ENCODE results near the gene RGP1. TPM values are rescaled to one million over a fixed set of nuclear protein-coding genes. Genes with fewer than 3 reads are reported as not detected.

The RGP1 gene
- total RNA-seq, 4 donors from 2014 or later = 16.5 to 44.4 (median 38.3) TPM

DNA sequence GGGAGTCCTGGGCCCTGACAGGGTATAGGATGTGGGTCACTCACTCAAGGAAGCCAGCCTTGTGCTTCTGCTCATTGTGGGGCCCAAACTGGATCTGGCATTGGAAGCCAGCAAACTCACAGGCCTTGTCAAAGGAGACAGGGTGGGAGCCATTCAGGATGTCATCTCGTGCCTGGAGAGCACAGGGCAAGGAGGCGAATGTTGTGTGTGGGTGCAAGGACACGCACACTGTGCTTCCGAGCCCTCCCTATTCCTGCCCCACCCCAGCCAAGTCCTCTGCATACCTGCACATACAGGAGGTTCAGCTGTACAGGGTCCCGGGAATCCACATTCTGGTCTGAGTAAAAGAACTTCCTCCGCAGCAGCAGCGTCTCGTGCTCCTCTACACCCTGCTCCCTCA lies 25.2 kb upstream of the RGP1 start:
- peak in 1 of 3 donors; percentile 37 for DNase-seq
- Histone ChIP-seq H3K27me3 (no peaks in the 10 kb centered on the region), H3K27ac (no peak overlapping the region), H3K36me3 (peaks cover 0 to 70% (median 9%) of the 10 kb centered on the region in 3 donors), H3K9me3 (no peaks in the 10 kb centered on the region), H3K4me3 (no peak overlapping the region), H3K4me1 (peaks cover 3 to 35% (median 14%) of the 10 kb centered on the region in 4 donors)
- no peak for TF ChIP-seq POLR2A (IDR thresholded peaks at IDR 0.05)
- TF ChIP-seq, protein P1, sequence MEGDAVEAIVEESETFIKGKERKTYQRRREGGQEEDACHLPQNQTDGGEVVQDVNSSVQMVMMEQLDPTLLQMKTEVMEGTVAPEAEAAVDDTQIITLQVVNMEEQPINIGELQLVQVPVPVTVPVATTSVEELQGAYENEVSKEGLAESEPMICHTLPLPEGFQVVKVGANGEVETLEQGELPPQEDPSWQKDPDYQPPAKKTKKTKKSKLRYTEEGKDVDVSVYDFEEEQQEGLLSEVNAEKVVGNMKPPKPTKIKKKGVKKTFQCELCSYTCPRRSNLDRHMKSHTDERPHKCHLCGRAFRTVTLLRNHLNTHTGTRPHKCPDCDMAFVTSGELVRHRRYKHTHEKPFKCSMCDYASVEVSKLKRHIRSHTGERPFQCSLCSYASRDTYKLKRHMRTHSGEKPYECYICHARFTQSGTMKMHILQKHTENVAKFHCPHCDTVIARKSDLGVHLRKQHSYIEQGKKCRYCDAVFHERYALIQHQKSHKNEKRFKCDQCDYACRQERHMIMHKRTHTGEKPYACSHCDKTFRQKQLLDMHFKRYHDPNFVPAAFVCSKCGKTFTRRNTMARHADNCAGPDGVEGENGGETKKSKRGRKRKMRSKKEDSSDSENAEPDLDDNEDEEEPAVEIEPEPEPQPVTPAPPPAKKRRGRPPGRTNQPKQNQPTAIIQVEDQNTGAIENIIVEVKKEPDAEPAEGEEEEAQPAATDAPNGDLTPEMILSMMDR (IDR thresholded peaks at IDR 0.05) = no peak

DNA sequence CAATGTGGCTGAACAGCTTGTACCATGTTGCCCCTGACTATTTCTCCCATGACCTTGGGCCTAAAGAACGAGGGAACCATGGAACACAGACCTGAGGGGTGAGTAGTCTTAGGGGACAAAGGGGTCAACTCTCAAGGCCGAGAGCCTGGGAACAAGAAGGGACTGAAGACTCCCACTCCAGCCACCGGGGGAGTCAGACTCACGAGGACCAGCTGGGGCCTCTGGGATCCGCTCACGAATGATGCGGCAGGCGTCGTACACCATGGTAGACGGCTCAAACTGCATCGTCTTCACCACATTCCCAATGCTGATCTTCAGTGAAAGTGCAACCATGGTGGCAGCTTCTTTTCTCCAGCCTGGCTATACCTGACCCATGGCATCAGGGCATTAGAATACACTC lies 23.7 kb upstream of the RGP1 start:
- no peak for DNase-seq
- no peak for TF ChIP-seq POLR2A (IDR thresholded peaks at IDR 0.05)
- TF ChIP-seq, protein P1 (IDR thresholded peaks at IDR 0.05) = no peak
- H3K4me1 ChIP-seq = peaks cover 6 to 49% (median 24%) of the 10 kb centered on the region in 4 donors
- H3K36me3 ChIP-seq = peaks cover 0 to 55% (median under 1%) of the 10 kb centered on the region in 3 donors
- no peaks in the 10 kb centered on the region for H3K27me3 ChIP-seq
- H3K9me3 ChIP-seq = no peaks in the 10 kb centered on the region
- peak overlapping the region in 1 of 4 donors; percentile 97 for H3K27ac ChIP-seq
- no peak overlapping the region for H3K4me3 ChIP-seq

DNA sequence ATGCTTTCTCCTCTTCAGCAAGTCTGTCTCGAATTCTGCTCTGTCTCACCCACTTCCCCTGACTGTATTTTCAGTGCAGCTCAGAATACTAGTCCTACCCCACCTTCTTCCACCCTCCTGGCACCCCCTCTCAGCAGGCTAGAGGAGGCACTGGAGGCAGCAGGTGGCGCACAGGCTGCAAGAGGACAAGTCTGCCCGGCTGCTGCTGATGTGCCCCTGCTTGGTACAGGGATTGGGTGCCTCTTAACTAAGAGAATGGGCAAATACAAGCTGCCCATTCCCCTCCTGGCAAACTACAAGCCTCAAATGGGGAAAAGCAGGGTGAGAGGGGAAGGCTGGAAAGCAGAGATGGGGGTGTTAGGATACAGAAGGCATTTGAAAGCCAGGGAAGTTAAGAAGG lies 22.2 kb upstream of the RGP1 start:
- Histone ChIP-seq H3K4me1 (peaks cover 6 to 58% (median 28%) of the 10 kb centered on the region in 4 donors), H3K9me3 (no peaks in the 10 kb centered on the region), H3K27me3 (no peaks in the 10 kb centered on the region), H3K27ac (peak overlapping the region; percentile 94 to 100 (median 96)), H3K36me3 (peaks cover 0 to 39% (median 0%) of the 10 kb centered on the region in 3 donors), H3K4me3 (no peak overlapping the region)
- no peak for TF ChIP-seq POLR2A (IDR thresholded peaks at IDR 0.05)
- TF ChIP-seq, protein P1 (IDR thresholded peaks at IDR 0.05) = peak in 3 of 6 experiments; percentile 26 to 40 (median 31)
- peak; percentile 50 to 72 (median 62) for DNase-seq

DNA sequence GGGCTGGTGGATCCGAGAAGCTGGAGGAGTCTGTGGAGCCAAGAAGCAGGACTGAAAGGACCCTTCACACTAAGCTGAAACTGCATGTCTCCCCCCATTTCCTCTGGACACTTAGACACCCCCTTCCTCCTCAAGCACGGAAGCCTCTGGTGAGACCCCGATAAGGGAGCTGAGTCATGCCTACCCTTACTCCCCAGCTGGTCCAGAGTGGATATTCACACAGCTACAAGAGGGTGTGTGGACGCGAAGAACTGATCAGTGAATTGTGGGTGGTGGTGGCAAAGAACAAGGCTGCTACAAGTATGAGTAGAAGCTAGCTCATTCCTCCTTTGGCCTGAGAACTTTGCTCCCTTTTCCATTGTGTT lies 21.4 kb upstream of the RGP1 start:
- DNase-seq = peak in 1 of 3 donors; percentile 32
- H3K4me1 ChIP-seq = peaks cover 6 to 58% (median 28%) of the 10 kb centered on the region in 4 donors

DNA sequence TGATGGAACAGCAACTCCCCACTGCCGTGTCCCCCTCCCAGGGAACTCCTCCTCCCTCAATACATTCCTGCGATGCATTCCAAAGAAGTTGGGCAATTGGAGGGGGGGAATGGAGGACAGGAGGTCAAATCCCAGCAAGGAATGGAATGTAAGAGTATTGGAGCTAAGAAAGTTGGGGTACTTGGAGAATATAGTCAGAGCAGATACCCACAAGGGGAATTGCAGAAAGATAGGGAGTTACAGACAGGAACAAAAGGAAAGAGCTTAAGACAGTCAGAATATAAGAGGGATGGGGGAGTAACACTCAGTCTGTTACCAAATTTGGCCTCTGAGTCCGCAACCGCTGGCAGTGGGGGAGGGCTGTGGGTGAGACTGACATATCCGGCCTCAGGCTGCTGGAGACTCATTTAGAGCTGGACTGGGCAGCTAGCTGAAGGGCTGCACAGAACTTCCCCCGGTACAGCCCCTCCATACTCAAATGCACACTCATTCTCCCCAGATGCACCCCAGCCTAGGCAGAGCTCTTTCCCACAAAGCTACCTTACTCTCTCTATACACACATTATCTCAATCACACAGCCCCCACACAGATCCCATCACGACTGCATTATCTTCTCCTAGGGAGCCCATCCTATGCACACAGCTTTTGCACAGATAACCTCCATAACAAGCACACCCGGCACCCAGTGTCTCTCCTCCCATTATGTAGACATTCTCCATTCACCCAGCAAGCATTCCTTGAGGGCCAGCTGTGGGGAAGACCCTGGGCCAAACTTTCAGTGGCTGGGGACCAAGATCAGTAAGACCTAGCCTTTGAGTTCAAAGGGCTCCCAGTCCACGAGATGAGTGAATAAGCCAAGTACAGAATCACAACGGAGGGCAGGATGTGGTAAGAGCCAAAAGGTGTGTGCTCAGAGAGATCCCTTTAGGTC lies 20.8 kb upstream of the RGP1 start:
- DNase-seq = peak; percentile 53 to 86 (median 80)
- peak overlapping the region; percentile 94 to 100 (median 96) for H3K27ac ChIP-seq
- no peaks in the 10 kb centered on the region for H3K9me3 ChIP-seq
- H3K36me3 ChIP-seq = peaks cover 0 to 26% (median 0%) of the 10 kb centered on the region in 3 donors
- no peaks in the 10 kb centered on the region for H3K27me3 ChIP-seq
- H3K4me1 ChIP-seq = peaks cover 6 to 64% (median 28%) of the 10 kb centered on the region in 4 donors
- H3K4me3 ChIP-seq = peak overlapping the region; percentile 5 to 71 (median 19)
- TF ChIP-seq, protein P1 (IDR thresholded peaks at IDR 0.05) = no peak
- TF ChIP-seq POLR2A (IDR thresholded peaks at IDR 0.05) = peak in 1 of 2 donors; percentile 29

More for the DNA sequence above, 21.4 kb upstream of the RGP1 start:
- TF ChIP-seq, protein P1 (IDR thresholded peaks at IDR 0.05) = no peak
- no peak for TF ChIP-seq POLR2A (IDR thresholded peaks at IDR 0.05)
- H3K27ac ChIP-seq = peak overlapping the region; percentile 94 to 100 (median 96)
- peaks cover 0 to 32% (median 0%) of the 10 kb centered on the region in 3 donors for H3K36me3 ChIP-seq
- no peaks in the 10 kb centered on the region for H3K9me3 ChIP-seq
- H3K27me3 ChIP-seq = no peaks in the 10 kb centered on the region
- peak overlapping the region in 3 of 4 donors; percentile 5 to 71 (median 33) for H3K4me3 ChIP-seq
